WTC11 (cell line): ENCODE measurements around the gene TMEM151B. TPM values are rescaled to one million over a fixed set of nuclear protein-coding genes. Genes with fewer than 3 reads are reported as not detected.

ENCODE experiments used
- ATAC-seq: fragments of 200-7000 bp; cut with Tn5 transposase; 2 replicates; pipeline ENCODE4 v1.10.0; 2021; ENCODE audit warnings: mild to moderate bottlenecking, moderate library complexity
- CTCF ChIA-PET: fragments of 300-600 bp; sonication (Branson Sonifier 250); formaldehyde crosslinking; loops from one replicate; lab custom pipeline; 2021; ENCODE audit warnings: antibody characterized with exemption; lab: Charles Lee
- POLR2A ChIA-PET: fragments of 350-600 bp; sonication (Branson Sonifier 250); formaldehyde crosslinking; loops from one replicate; lab custom pipeline; 2021; ENCODE audit warnings: antibody characterized with exemption; lab: Charles Lee
- DNase-seq: peaks from one replicate; pipeline ENCODE4 v3.0.0; 2021; ENCODE audit warnings: low spot score
- H3K27ac Mint-ChIP-seq: 2 replicates; pipeline ENCODE4 v1.8.0; 2021; ENCODE audit warnings: mixed read lengths
- H3K27me3 Mint-ChIP-seq: 2 replicates; pipeline ENCODE4 v1.8.0; 2021; ENCODE audit warnings: low read depth, mild to moderate bottlenecking, moderate library complexity, mixed read lengths
- H3K36me3 Mint-ChIP-seq: 2 replicates; pipeline ENCODE4 v1.8.0; 2021; ENCODE audit warnings: mixed read lengths
- H3K4me1 Mint-ChIP-seq: 2 replicates; pipeline ENCODE4 v1.8.0; 2022; ENCODE audit warnings: mixed read lengths
- H3K4me3 Mint-ChIP-seq: 2 replicates; pipeline ENCODE4 v1.8.0; 2021; ENCODE audit warnings: mild to moderate bottlenecking, moderate library complexity, mixed read lengths
- H3K9me3 Mint-ChIP-seq: 2 replicates; pipeline ENCODE4 v1.8.0; 2021; ENCODE audit warnings: mixed read lengths
- AR ChIP-seq: fragments of 250-450 bp; sonication (Bioruptor Pico); IDR thresholded peaks from 2 replicates; pipeline ENCODE4 v1.9.0; 2021; ENCODE audit warnings: mild to moderate bottlenecking
- ATF1 ChIP-seq: sonication (generic); formaldehyde crosslinking; IDR thresholded peaks from 2 replicates; pipeline ENCODE4 v1.8.1; 2023; ENCODE audit warnings: mild to moderate bottlenecking, moderate library complexity, missing genetic modification reagents
- ATF6 ChIP-seq: sonication (generic); formaldehyde crosslinking; IDR thresholded peaks from 2 replicates; pipeline ENCODE4 v1.8.1; 2023; ENCODE audit warnings: mild to moderate bottlenecking, missing genetic modification reagents
- CREB1 ChIP-seq: sonication (generic); formaldehyde crosslinking; IDR thresholded peaks from 2 replicates; pipeline ENCODE4 v1.8.0; 2023; ENCODE audit warnings: mild to moderate bottlenecking, missing genetic modification reagents
- E2F1 ChIP-seq: sonication (generic); formaldehyde crosslinking; IDR thresholded peaks from 2 replicates; pipeline ENCODE4 v1.8.0; 2022; ENCODE audit warnings: mild to moderate bottlenecking, missing genetic modification reagents
- ELF4 ChIP-seq: sonication (generic); formaldehyde crosslinking; IDR thresholded peaks from 2 replicates; pipeline ENCODE4 v1.8.1; 2022; ENCODE audit warnings: low read depth, mild to moderate bottlenecking, moderate library complexity, missing genetic modification reagents
- ETV6 ChIP-seq: sonication (generic); formaldehyde crosslinking; IDR thresholded peaks from 2 replicates; pipeline ENCODE4 v1.8.1; 2022; ENCODE audit warnings: mild to moderate bottlenecking, missing genetic modification reagents
- FOXJ3 ChIP-seq: sonication (generic); formaldehyde crosslinking; IDR thresholded peaks from 2 replicates; pipeline ENCODE4 v1.9.0; 2021; ENCODE audit warnings: missing genetic modification reagents, mild to moderate bottlenecking, borderline replicate concordance
- FOXP1 ChIP-seq: sonication (generic); formaldehyde crosslinking; IDR thresholded peaks from 2 replicates; pipeline ENCODE4 v1.8.0; 2022; ENCODE audit warnings: missing genetic modification reagents, mild to moderate bottlenecking, moderate library complexity, borderline replicate concordance
- HMGXB4 ChIP-seq: sonication (generic); formaldehyde crosslinking; IDR thresholded peaks from 2 replicates; pipeline ENCODE4 v1.8.1; 2023; ENCODE audit warnings: mild to moderate bottlenecking, moderate library complexity, missing genetic modification reagents
- IRF2 ChIP-seq: sonication (generic); formaldehyde crosslinking; IDR thresholded peaks from 2 replicates; pipeline ENCODE4 v1.8.0; 2022; ENCODE audit warnings: low read depth, missing genetic modification reagents, borderline replicate concordance
- JAZF1 ChIP-seq: fragments of 250-450 bp; sonication (Bioruptor Pico); IDR thresholded peaks from 2 replicates; pipeline ENCODE4 v1.9.0; 2021; ENCODE audit warnings: moderate library complexity, mild to moderate bottlenecking, inconsistent platforms
- MAX ChIP-seq: sonication (generic); formaldehyde crosslinking; IDR thresholded peaks from 2 replicates; pipeline ENCODE4 v1.8.0; 2022; ENCODE audit warnings: mild to moderate bottlenecking, missing genetic modification reagents
- MLX ChIP-seq: sonication (generic); formaldehyde crosslinking; IDR thresholded peaks from 2 replicates; pipeline ENCODE4 v1.8.1; 2023; ENCODE audit warnings: mild to moderate bottlenecking, missing genetic modification reagents, moderate library complexity
- TP53 ChIP-seq: sonication (generic); formaldehyde crosslinking; IDR thresholded peaks from 2 replicates; pipeline ENCODE4 v1.8.1; 2023; ENCODE audit warnings: mild to moderate bottlenecking, missing genetic modification reagents
- ZBTB43 ChIP-seq: sonication (generic); formaldehyde crosslinking; IDR thresholded peaks from 2 replicates; pipeline ENCODE4 v1.8.1; 2023; ENCODE audit warnings: mild to moderate bottlenecking, missing genetic modification reagents
- ZMAT4 ChIP-seq: fragments of 250-450 bp; sonication (Bioruptor Pico); IDR thresholded peaks from 2 replicates; pipeline ENCODE4 v1.9.0; 2021; ENCODE audit warnings: mild to moderate bottlenecking
- ZNF121 ChIP-seq: sonication (generic); formaldehyde crosslinking; IDR thresholded peaks from 2 replicates; pipeline ENCODE4 v1.8.0; 2023; ENCODE audit warnings: missing genetic modification reagents
- ZNF232 ChIP-seq: sonication (generic); formaldehyde crosslinking; IDR thresholded peaks from 2 replicates; pipeline ENCODE4 v1.8.0; 2022; ENCODE audit warnings: mild to moderate bottlenecking, missing genetic modification reagents
- ZNF423 ChIP-seq: fragments of 250-450 bp; sonication (Bioruptor Pico); IDR thresholded peaks from 2 replicates; pipeline ENCODE4 v2.1.2; 2022; ENCODE audit warnings: mild to moderate bottlenecking, moderate library complexity
- ZNF512 ChIP-seq: sonication (generic); formaldehyde crosslinking; IDR thresholded peaks from 2 replicates; pipeline ENCODE4 v1.8.1; 2022; ENCODE audit warnings: missing genetic modification reagents, borderline replicate concordance
- total RNA-seq: library from RNA; stranded (reverse); gene quantifications from 3 replicates; pipeline ENCODE4 v1.2.3, GENCODE V29; 2021

Gene TMEM151B
- total RNA-seq, 1 experiment from 2014 or later: 5.5 TPM

- ATAC-seq (no peak), DNase-seq (no peak)
- CTCF ChIA-PET: no interaction called here
- Mint-ChIP-seq H3K27ac (no peak overlapping the region), H3K4me3 (no peak overlapping the region), H3K9me3 (no peaks in the 10 kb centered on the region), H3K36me3 (peaks cover 10% of the 10 kb centered on the region), H3K27me3 (peaks cover 2% of the 10 kb centered on the region; the same call in 1 of the 2 replicates), H3K4me1 (peaks cover 8% of the 10 kb centered on the region)
- no peak for TF ChIP-seq ZNF232
- TF ChIP-seq ZNF423 (CRISPR knock-in tag): no peak
- no peak for TF ChIP-seq MLX (CRISPR knock-in tag)
- no peak for TF ChIP-seq FOXP1 (CRISPR knock-in tag)
- no peak for TF ChIP-seq TP53 (CRISPR knock-in tag)
- POLR2A ChIA-PET: no interaction called here
These were observed 45.7 kb downstream of the TMEM151B start for GRCh38 chr6:44315951-44316350.

GRCh38 chr6:44316481-44316880, 46.2 kb downstream of the TMEM151B start:
- no peak for ATAC-seq
- peaks cover 8% of the 10 kb centered on the region for H3K4me1 Mint-ChIP-seq
- peaks cover 7% of the 10 kb centered on the region for H3K36me3 Mint-ChIP-seq
- ChIA-PET CTCF (no interaction called here), POLR2A (interaction anchor here (0.6 kb wide), 1 partner anchor 23 kb away, joined by 7 read pairs; no protein-coding TSS in a partner anchor)
- no peaks in the 10 kb centered on the region for H3K9me3 Mint-ChIP-seq
- no peak overlapping the region for H3K4me3 Mint-ChIP-seq
- peaks cover 2% of the 10 kb centered on the region; the same call in 1 of the 2 replicates for H3K27me3 Mint-ChIP-seq
- DNase-seq: no peak
- no peak overlapping the region for H3K27ac Mint-ChIP-seq
- no peak for TF ChIP-seq ELF4
- TF ChIP-seq ETV6 (CRISPR knock-in tag): no peak
- no peak for TF ChIP-seq E2F1 (CRISPR knock-in tag)
- no peak for TF ChIP-seq CREB1 (CRISPR knock-in tag)
- TF ChIP-seq ZNF121 (CRISPR knock-in tag): no peak
- no peak for TF ChIP-seq ATF1
- no peak for TF ChIP-seq HMGXB4
- no peak for TF ChIP-seq TP53 (CRISPR knock-in tag)
- TF ChIP-seq ATF6: no peak
- no peak for TF ChIP-seq JAZF1 (CRISPR knock-in tag)
- TF ChIP-seq ZNF512 (CRISPR knock-in tag): no peak
- no peak for TF ChIP-seq AR
- TF ChIP-seq FOXJ3 (CRISPR knock-in tag): no peak
- no peak for TF ChIP-seq MAX
- no peak for TF ChIP-seq IRF2 (CRISPR knock-in tag)
- TF ChIP-seq ZMAT4 (CRISPR knock-in tag): no peak
- TF ChIP-seq ZBTB43: no peak
